Activated naive CD8-positive, alpha-beta T cell treated with anti-CD3 and anti-CD28 coated beads, Interleukin-2, amount 50 U/mL, for 24 hours (primary cell): ENCODE results near the gene PDE9A.

ENCODE experiments used
- ATAC-seq: fragments of 150-1000 bp; cut with Tn5 transposase; one replicate; pipeline ENCODE4 v1.10.0; 2021
- DNase-seq: peaks from one replicate; pipeline ENCODE4 v3.0.0; 2021
- H3K27ac Mint-ChIP-seq: one replicate; pipeline ENCODE4 v1.8.0; 2021; ENCODE audit warnings: mild to moderate bottlenecking, mixed read lengths
- H3K27me3 Mint-ChIP-seq: one replicate; pipeline ENCODE4 v1.8.0; 2021; ENCODE audit warnings: mixed read lengths
- H3K36me3 Mint-ChIP-seq: one replicate; pipeline ENCODE4 v1.8.0; 2021; ENCODE audit warnings: low read depth, mixed read lengths
- H3K4me1 Mint-ChIP-seq: one replicate; pipeline ENCODE4 v1.8.0; 2021; ENCODE audit warnings: mixed read lengths
- H3K4me3 Mint-ChIP-seq: one replicate; pipeline ENCODE4 v1.8.0; 2021; ENCODE audit warnings: mild to moderate bottlenecking, moderate library complexity, mixed read lengths
- H3K9me3 Mint-ChIP-seq: one replicate; pipeline ENCODE4 v1.8.0; 2021; ENCODE audit warnings: mixed read lengths

Gene PDE9A

GRCh38 chr21:42687796-42688195 is 34.4 kb downstream of the PDE9A start:
- H3K27me3 Mint-ChIP-seq: no peaks in the 10 kb centered on the region
- no peak overlapping the region for H3K4me3 Mint-ChIP-seq
- H3K36me3 Mint-ChIP-seq: peaks cover 2% of the 10 kb centered on the region
- peaks cover 30% of the 10 kb centered on the region for H3K4me1 Mint-ChIP-seq
- no peaks in the 10 kb centered on the region for H3K9me3 Mint-ChIP-seq
- no peak overlapping the region for H3K27ac Mint-ChIP-seq
- DNase-seq: no peak
- no peak for ATAC-seq

GRCh38 chr21:42688226-42688840 is 34.9 kb downstream of the PDE9A start:
- ATAC-seq: no peak
- Mint-ChIP-seq H3K9me3 (no peaks in the 10 kb centered on the region), H3K4me3 (no peak overlapping the region), H3K36me3 (peaks cover 2% of the 10 kb centered on the region), H3K4me1 (peaks cover 24% of the 10 kb centered on the region), H3K27ac (no peak overlapping the region), H3K27me3 (no peaks in the 10 kb centered on the region)
- no peak for DNase-seq

- DNase-seq: no peak
- no peaks in the 10 kb centered on the region for H3K9me3 Mint-ChIP-seq
- H3K4me1 Mint-ChIP-seq: peaks cover 19% of the 10 kb centered on the region
- H3K27ac Mint-ChIP-seq: no peak overlapping the region
- no peak overlapping the region for H3K4me3 Mint-ChIP-seq
- ATAC-seq: no peak
- H3K27me3 Mint-ChIP-seq: no peaks in the 10 kb centered on the region
- no peaks in the 10 kb centered on the region for H3K36me3 Mint-ChIP-seq
Measured at GRCh38 chr21:42688841-42689371, 35.5 kb downstream of the PDE9A start.

- Mint-ChIP-seq H3K27me3 (no peaks in the 10 kb centered on the region), H3K4me3 (no peak overlapping the region), H3K9me3 (no peaks in the 10 kb centered on the region), H3K27ac (no peak overlapping the region), H3K4me1 (peaks cover 3% of the 10 kb centered on the region), H3K36me3 (no peaks in the 10 kb centered on the region)
- DNase-seq (no peak), ATAC-seq (no peak)
Measured at GRCh38 chr21:42690586-42690985, 37.2 kb downstream of the PDE9A start.

- no peak overlapping the region for H3K27ac Mint-ChIP-seq
- no peaks in the 10 kb centered on the region for H3K4me1 Mint-ChIP-seq
- H3K9me3 Mint-ChIP-seq: no peaks in the 10 kb centered on the region
- DNase-seq (no peak), ATAC-seq (no peak)
- no peaks in the 10 kb centered on the region for H3K36me3 Mint-ChIP-seq
- H3K4me3 Mint-ChIP-seq: no peak overlapping the region
- H3K27me3 Mint-ChIP-seq: no peaks in the 10 kb centered on the region
Measured at GRCh38 chr21:42691901-42692559, 38.6 kb downstream of the PDE9A start.

- Mint-ChIP-seq H3K27me3 (no peaks in the 10 kb centered on the region), H3K4me1 (no peaks in the 10 kb centered on the region), H3K27ac (no peak overlapping the region), H3K36me3 (no peaks in the 10 kb centered on the region), H3K9me3 (no peaks in the 10 kb centered on the region), H3K4me3 (no peak overlapping the region)
- ATAC-seq (no peak), DNase-seq (no peak)
Measured at GRCh38 chr21:42692688-42693087, 39.3 kb downstream of the PDE9A start.

GRCh38 chr21:42694751-42695696 is 41.6 kb downstream of the PDE9A start:
- Mint-ChIP-seq H3K9me3 (no peaks in the 10 kb centered on the region), H3K4me1 (no peaks in the 10 kb centered on the region), H3K27ac (no peak overlapping the region)

GRCh38 chr21:42695697-42696380 is 42.4 kb downstream of the PDE9A start:
- DNase-seq (no peak), ATAC-seq (no peak)
- Mint-ChIP-seq H3K36me3 (no peaks in the 10 kb centered on the region), H3K27ac (no peak overlapping the region), H3K9me3 (no peaks in the 10 kb centered on the region), H3K4me3 (no peak overlapping the region), H3K27me3 (no peaks in the 10 kb centered on the region), H3K4me1 (no peaks in the 10 kb centered on the region)

More at GRCh38 chr21:42694751-42695696, 41.6 kb downstream of the PDE9A start:
- no peaks in the 10 kb centered on the region for H3K27me3 Mint-ChIP-seq
- no peaks in the 10 kb centered on the region for H3K36me3 Mint-ChIP-seq
- ATAC-seq: no peak
- DNase-seq: no peak
- H3K4me3 Mint-ChIP-seq: no peak overlapping the region

- Mint-ChIP-seq H3K36me3 (no peaks in the 10 kb centered on the region), H3K4me3 (no peak overlapping the region), H3K27ac (no peak overlapping the region), H3K4me1 (no peaks in the 10 kb centered on the region), H3K27me3 (no peaks in the 10 kb centered on the region), H3K9me3 (no peaks in the 10 kb centered on the region)
- no peak for ATAC-seq
- DNase-seq: no peak
Measured at GRCh38 chr21:42696501-42697040, 43.1 kb downstream of the PDE9A start.

GRCh38 chr21:42698733-42699132 is 45.3 kb downstream of the PDE9A start:
- no peaks in the 10 kb centered on the region for H3K4me1 Mint-ChIP-seq
- H3K27ac Mint-ChIP-seq: no peak overlapping the region
- H3K9me3 Mint-ChIP-seq: no peaks in the 10 kb centered on the region
- no peaks in the 10 kb centered on the region for H3K36me3 Mint-ChIP-seq
- no peak for ATAC-seq
- H3K27me3 Mint-ChIP-seq: no peaks in the 10 kb centered on the region
- no peak overlapping the region for H3K4me3 Mint-ChIP-seq
- DNase-seq: no peak

- H3K9me3 Mint-ChIP-seq: no peaks in the 10 kb centered on the region
- H3K4me3 Mint-ChIP-seq: no peak overlapping the region
- no peaks in the 10 kb centered on the region for H3K36me3 Mint-ChIP-seq
- no peak for ATAC-seq
- no peaks in the 10 kb centered on the region for H3K27me3 Mint-ChIP-seq
- no peak for DNase-seq
- H3K27ac Mint-ChIP-seq: no peak overlapping the region
- no peaks in the 10 kb centered on the region for H3K4me1 Mint-ChIP-seq
Measured at GRCh38 chr21:42699196-42699595, 45.8 kb downstream of the PDE9A start.

- no peak for DNase-seq
- Mint-ChIP-seq H3K4me1 (no peaks in the 10 kb centered on the region), H3K27ac (no peak overlapping the region), H3K4me3 (no peak overlapping the region), H3K27me3 (no peaks in the 10 kb centered on the region), H3K9me3 (no peaks in the 10 kb centered on the region), H3K36me3 (no peaks in the 10 kb centered on the region)
- no peak for ATAC-seq
Measured at GRCh38 chr21:42701706-42702456, 48.5 kb downstream of the PDE9A start.

- Mint-ChIP-seq H3K4me3 (no peak overlapping the region), H3K27me3 (no peaks in the 10 kb centered on the region), H3K9me3 (no peaks in the 10 kb centered on the region), H3K36me3 (no peaks in the 10 kb centered on the region), H3K4me1 (no peaks in the 10 kb centered on the region), H3K27ac (no peak overlapping the region)
- ATAC-seq: no peak
- no peak for DNase-seq
Measured at GRCh38 chr21:42702720-42703119, 49.3 kb downstream of the PDE9A start.
